HL-60 (cell line): ENCODE results near the gene TECTB.

ENCODE experiments used
- DNase-seq, 2 experiments: peaks; one replicate each; pipeline ENCODE4 v3.0.0-alpha.2; 2010 to 2020; ENCODE audit warnings: low read depth in 1 of 2, low spot score in 1 of 2
- H3K27ac ChIP-seq: fragments of 250-450 bp; sonication (Bioruptor Pico); replicated peaks from 2 replicates; pipeline ENCODE4 v1.5.1; 2020; ENCODE audit warnings: mild to moderate bottlenecking, moderate library complexity
- H3K27me3 ChIP-seq: fragments of 250-450 bp; sonication (Bioruptor Pico); 2 replicates; pipeline ENCODE4 v1.5.1; 2021; ENCODE audit warnings: mild to moderate bottlenecking, moderate library complexity; ENCODE audit not compliant: insufficient read depth, poor library complexity, severe bottlenecking
- H3K4me3 ChIP-seq: replicated peaks from 2 replicates; pipeline ENCODE4 v1.5.1; 2011; ENCODE audit warnings: mild to moderate bottlenecking, control low read depth, low read length; ENCODE audit not compliant: insufficient read depth
- CTCF ChIP-seq: IDR thresholded peaks from one replicate; pipeline ENCODE4 v1.5.1; 2011; ENCODE audit warnings: low read length, control low read depth, inconsistent platforms; ENCODE audit not compliant: insufficient read depth
- GABPA ChIP-seq: IDR thresholded peaks from 2 replicates; pipeline ENCODE4 v1.6.1; 2012; ENCODE audit warnings: low read depth
- POLR2AphosphoS5 ChIP-seq: IDR thresholded peaks from 2 replicates; pipeline ENCODE4 v1.6.1; 2012; ENCODE audit warnings: low read depth
- REST ChIP-seq: IDR thresholded peaks from 2 replicates; pipeline ENCODE4 v1.6.1; 2012; ENCODE audit warnings: low read depth; ENCODE audit not compliant: insufficient replicate concordance
- SPI1 ChIP-seq: IDR thresholded peaks from 2 replicates; pipeline ENCODE4 v1.6.1; 2012; ENCODE audit warnings: low read depth, mild to moderate bottlenecking, borderline replicate concordance

TECTB gene

GRCh38 chr10:112327678-112328077, 44.5 kb downstream of the TECTB start:
- DNase-seq = no peak
- H3K27me3 ChIP-seq = no peaks in the 10 kb centered on the region
- H3K27ac ChIP-seq = no peak overlapping the region
- no peak for TF ChIP-seq POLR2AphosphoS5
- TF ChIP-seq CTCF = no peak
- no peak overlapping the region for H3K4me3 ChIP-seq

GRCh38 chr10:112330162-112330561, 47.0 kb downstream of the TECTB start:
- H3K27me3 ChIP-seq = no peaks in the 10 kb centered on the region
- DNase-seq = no peak
- no peak overlapping the region for H3K27ac ChIP-seq
- TF ChIP-seq REST (no peak), SPI1 (no peak), POLR2AphosphoS5 (no peak), CTCF (no peak), GABPA (no peak)
- H3K4me3 ChIP-seq = no peak overlapping the region

GRCh38 chr10:112330607-112331160, 47.5 kb downstream of the TECTB start:
- no peak for TF ChIP-seq GABPA
- TF ChIP-seq REST = no peak
- no peak for TF ChIP-seq SPI1
- TF ChIP-seq POLR2AphosphoS5 = no peak
- TF ChIP-seq CTCF = no peak
- Histone ChIP-seq H3K4me3 (no peak overlapping the region), H3K27me3 (no peaks in the 10 kb centered on the region), H3K27ac (no peak overlapping the region)
- DNase-seq = no peak

- DNase-seq = no peak
- TF ChIP-seq POLR2AphosphoS5 = no peak
- TF ChIP-seq SPI1 = no peak
- no peak for TF ChIP-seq GABPA
- no peak for TF ChIP-seq CTCF
- TF ChIP-seq REST = no peak
- Histone ChIP-seq H3K27ac (no peak overlapping the region), H3K27me3 (no peaks in the 10 kb centered on the region), H3K4me3 (no peak overlapping the region)
Observed at GRCh38 chr10:112332022-112332421, 48.8 kb downstream of the TECTB start.
